HG02884 (cell line): ENCODE data around the gene C11orf21.
"Not testable (repeated sequence)": the region's sequence is repeated elsewhere in the genome, so short reads cannot be mapped to it uniquely, and the experiment has no call there.

Experiments used
- ATAC-seq: cut with Tn5 transposase; IDR thresholded peaks from one replicate; pipeline ENCODE4 v1.9.1; 2021; ENCODE audit warnings: mild to moderate bottlenecking, moderate library complexity; ENCODE audit not compliant: unreplicated experiment

The C11orf21 gene

DNA sequence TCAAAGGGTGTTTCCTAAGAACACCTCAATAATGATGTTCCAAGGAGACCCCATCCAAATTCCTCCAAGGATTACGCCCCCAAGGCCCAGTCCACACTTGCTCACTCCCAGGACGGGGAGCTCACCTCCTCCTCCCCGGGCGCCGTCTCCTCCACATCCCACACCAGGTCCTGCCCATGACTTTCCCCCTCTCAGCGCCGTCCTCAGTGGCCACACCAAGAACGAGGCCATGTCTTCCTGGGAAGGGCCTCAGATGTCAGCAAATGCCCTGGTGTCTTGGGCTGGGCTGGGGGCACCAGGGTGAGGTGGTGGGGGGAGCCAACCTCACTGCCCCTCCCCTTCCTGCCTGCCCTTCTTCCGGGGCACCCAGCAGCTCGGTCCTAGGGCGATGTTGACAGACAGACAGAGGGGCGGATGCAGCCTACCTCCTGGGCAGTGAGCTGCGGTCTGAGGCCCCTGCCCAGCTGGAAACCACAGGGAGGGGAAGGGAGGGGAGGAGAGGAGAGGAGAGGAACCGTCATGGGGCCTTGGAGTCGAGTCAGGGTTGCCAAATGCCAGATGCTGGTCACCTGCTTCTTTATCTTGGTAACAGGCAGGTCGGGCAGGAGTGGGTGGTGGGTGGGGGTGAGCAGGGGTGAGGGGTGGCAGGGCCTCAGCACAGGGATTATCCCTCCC is at the start of gene C11orf21, which contains the start of gene TSPAN32:
C11orf21 (minus strand) TSS at position 288 of the 675 bp plus-strand sequence; CDS start at position 178, 110 bp downstream.
TSPAN32 (plus strand) TSS at position 383 of the 675 bp plus-strand sequence; CDS start at position 520, 137 bp downstream.
- no peak for ATAC-seq

DNA sequence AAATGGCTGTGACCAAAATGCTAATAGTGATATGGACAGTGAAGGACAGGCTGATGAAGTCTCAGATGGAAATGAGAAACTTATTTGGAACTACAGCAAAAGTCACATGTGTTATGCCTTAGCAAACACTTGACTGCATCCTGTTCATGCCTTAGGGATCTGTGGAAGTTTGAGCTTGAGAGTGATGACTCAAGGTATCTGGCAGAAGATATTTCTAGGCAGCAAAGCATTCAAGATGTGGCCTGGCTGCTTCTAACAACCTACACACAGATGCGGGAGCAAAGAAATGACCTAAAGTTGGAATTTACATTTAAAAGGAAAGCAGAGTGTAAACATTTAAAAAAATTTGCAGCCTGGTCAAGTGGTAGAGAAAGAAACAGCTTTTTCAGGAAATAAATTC is 47.3 kb upstream of the C11orf21 start:
- no peak for ATAC-seq

DNA sequence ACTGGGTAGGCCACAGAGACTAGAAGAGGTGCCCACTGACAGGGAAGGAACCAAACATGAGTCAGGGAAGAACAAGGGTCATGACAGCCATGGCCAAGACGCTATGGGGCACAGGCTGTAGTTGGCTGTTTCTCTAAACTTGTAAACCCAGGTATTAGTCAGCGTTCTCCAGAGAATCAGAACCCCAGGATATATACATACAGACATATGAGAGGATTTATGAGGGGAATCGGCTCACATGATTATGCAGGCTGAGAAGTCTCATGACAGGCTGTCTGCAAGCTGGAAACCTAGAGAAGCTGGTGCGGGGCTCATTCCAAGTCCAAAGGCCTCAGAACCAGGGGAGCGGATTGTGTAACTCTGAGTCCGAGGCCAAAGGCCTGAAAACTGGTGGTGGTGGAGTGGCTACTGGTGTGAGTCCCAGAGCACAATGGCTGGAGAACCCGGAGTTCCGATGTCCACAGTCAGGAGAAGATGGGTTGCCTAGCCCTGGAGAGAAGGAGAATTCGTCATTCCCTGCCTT is 45.7 kb upstream of the C11orf21 start:
- no peak for ATAC-seq

DNA sequence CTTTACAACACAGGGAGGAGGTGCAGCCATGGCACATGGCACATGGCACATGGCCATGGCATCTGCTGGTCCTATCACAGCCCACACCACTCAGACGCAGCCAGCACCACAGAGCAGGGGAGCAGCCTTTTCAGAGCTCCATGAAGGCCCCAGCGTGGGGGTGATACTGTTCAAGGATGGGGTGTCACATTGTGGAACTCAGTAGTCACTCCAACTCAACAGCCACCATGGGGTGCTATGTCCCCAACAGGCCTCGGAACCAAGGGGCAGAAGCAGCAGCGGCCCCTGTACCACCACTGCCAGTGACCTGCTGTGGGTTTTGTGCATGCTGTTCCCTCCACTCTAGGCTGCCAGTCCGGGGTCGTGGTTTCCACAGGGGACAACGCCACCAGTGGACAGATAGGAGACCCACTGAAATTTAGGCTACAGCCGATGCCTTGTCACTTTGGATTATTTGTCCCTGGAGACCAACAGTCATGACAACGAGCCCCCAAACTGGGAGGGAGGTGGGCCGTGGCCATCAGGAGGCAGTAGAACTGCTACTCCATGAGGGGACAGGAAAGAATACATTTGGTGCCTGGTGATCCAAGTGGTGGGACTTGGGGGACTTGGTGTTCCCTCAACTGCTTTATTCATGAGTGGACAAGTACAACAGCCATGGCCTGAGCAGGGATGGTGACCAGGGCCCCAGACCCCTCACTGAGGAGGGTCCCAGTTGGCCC is 45.0 kb upstream of the C11orf21 start:
- ATAC-seq = no peak

DNA sequence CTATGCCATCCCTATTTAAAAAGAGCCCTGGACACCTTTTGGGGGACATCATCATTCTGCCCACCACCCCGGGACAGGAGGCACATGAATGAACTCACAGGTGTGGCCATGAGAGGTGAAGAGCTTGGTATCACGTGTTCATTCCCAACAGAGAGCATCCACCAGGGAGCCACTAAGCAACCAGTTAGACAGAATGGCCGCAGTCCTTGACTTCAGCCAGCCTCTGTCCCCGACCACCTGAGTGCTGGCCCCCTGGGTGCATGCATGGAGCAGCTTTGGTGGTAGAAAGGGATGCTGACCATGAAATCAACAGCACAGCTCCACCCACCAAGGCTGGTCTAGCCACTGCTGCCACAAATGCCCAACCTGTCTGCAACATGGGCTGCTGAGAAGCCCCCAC is 44.3 kb upstream of the C11orf21 start:
- ATAC-seq = no peak

DNA sequence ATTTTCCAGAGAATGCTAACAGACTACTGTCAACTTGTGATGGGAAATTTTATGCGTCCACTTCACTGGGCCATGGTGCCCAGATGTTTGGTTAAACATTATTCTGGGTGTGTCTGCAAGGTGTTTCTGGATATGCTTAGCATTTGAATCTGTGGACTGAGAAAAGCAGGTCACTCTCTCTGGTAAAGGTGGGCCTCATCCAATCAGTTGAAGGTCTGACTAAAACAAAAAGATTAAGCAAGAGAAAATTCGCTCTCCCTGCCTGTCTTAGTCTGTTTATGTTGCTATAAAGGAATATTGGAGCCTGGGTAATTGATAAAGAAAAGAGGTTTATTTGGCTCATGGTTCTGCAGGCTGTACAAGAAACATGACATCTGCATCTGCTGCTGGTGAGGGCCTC is 43.3 kb upstream of the C11orf21 start:
- ATAC-seq = no peak

DNA sequence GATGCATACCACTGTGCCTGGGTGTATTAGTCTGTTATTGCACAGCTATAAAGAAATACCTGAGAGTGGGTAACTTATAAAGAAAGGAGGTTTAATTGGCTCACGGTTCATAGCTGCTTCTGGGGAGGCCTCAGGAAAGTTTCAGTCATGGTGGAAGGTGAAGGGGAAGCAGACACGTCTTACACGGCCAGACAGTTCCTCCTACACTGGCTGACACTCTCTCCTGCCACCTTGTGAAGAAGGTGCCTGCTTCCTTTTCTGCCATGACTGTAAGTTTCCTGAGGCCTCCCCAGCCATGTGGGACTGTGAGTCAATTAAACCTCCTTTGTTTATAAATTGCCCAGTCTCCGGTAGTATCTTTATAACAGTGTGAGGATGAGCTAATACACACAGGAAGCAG is 41.8 kb upstream of the C11orf21 start:
- no peak for ATAC-seq

DNA sequence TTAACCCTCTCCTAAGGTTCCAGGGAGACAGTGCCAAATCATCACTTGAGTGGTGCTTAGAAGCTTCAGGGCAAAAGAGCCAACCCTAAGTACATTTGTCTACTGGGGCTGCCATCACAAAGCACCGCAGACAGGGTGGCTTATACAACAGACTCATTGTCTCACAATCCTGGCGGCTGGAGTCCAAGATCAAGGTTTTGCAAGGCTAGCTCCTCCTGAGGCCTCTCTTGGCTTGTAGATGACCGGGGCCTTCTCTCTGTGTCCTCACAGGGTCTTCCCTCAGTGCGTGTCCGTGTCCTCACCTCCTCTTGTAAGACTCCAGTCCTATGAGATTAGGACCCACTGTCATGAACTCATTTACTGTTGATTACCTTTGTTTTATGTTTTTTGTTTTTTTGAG is 41.3 kb upstream of the C11orf21 start:
- ATAC-seq = no peak

DNA sequence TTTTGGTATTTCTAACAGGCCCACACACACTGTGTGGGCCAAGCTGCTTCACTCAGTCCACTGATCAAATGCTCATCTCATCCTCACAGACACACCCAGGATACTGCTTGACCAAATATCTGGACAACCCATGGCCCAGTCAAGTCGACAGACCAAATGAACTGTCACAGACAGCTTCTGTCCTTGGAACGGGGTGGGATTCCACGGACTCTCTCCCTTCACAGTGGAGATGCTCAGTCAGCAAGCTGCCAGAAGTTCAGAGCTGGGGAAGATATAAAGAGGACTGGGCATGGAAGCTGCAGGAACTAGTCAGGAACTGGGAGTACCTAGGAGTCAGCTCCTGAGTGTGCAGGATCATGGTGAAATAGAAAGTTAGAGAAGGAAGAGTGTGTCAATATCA is 40.8 kb upstream of the C11orf21 start:
- no peak for ATAC-seq

DNA sequence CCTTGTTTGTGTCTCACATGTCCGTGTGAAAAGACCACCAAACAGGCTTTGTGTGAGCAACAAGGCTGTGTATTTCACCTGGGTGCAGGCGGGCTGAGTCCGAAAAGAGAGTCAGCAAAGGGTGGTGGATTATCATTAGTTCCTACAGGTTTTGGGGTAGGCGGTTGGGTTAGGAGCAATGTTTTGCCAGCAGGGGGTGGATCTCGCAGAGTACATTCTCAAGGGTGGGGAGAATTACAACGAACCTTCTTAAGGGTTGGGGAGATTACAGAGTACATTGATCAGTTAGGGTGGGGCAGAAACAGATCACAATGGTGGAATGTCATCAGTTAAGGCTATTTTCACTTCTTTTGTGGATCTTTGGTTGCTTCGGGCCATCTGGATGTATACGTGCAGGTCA is 37.0 kb upstream of the C11orf21 start:
- ATAC-seq = not testable (repeated sequence)

DNA sequence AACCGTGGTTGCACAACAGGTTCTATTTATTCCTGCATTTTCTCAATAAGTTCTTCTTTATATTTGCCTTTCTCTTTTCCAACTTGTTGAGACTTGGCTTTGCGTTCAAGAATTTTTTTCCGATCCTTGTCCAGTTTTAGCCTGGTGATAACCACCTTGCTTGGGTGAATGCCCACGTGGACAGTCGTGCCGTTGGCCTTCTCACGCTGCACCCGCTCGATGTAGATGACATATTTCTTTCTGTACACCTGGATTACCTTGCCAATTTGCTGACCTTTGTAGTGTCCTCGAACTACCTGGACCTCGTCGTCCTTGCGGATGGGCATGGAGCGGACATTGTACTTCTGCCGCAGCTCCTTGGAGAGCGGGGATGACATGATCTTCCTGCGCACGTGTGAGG is 33.6 kb upstream of the C11orf21 start:
- ATAC-seq = not testable (repeated sequence)

DNA sequence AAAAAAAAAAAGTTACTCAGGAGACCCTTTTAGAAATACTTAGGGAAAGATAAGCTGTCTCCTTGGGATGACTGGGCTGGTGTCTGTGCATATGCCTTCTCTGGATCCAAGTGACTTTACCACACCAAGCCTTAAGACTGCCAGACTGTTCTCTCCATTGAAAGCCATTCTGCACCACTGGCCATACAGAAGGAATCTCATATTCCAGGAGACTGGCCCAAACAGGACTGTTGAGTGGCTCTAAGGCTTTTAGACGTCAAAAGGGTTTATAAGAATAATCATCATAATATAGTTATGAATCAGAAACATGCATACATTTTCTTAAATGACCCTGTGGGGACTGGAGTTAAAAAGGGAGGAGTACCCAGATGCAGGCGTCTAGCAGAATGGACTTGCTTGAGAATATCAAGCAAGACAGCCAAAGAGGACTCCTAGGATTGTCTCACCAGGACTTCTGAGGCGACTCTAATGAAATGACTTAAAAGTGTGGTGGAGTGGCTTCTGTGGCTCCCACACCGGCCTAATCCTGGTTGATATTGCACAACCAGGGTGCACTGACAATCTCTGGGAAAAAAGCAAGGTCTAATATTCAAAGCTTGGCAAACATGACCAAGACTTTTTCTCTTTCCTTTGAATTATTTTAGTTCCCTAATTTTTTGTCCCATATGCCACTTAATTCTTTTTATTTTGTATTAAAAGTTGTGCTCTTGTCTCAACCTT is 31.9 kb upstream of the C11orf21 start:
- not testable (repeated sequence) for ATAC-seq

DNA sequence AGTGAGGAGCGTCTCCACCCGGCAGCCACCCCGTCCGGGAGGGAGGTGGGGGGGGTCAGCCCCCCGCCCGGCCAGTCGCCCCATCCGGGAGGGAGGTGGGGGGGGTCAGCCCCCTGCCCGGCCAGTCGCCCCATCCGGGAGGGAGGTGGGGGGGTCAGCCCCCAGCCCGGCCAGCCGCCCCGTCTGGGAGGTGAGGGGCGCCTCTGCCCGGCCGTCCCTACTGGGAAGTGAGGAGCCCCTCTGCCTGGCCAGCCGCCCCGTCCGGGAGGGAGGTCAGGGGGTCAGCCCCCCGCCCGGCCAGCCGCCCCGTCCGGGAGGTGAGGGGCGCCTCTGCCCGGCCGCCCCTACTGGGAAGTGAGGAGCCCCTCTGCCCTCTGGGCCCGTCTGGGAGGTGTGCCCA is 30.9 kb upstream of the C11orf21 start:
- ATAC-seq = not testable (repeated sequence)

DNA sequence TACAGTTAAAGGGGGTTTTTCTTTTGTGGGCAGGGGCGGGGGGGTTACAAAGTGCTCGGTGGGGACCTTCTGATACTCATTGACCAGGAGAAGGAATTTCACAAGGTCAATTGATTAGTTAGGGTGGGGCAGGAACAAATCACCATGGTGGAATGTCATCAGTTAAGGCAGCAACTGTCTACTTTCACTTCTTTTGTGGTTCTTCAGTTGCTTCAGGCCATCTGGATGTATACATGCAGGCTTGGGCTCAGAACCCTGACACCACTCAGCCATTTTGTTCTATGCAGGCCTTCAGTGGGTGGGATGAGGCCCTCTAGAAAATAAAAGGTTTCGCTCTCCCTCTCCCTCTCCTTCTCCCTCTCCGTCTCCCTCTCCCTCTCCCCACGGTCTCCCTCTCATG is 29.7 kb upstream of the C11orf21 start:
- ATAC-seq = no peak

DNA sequence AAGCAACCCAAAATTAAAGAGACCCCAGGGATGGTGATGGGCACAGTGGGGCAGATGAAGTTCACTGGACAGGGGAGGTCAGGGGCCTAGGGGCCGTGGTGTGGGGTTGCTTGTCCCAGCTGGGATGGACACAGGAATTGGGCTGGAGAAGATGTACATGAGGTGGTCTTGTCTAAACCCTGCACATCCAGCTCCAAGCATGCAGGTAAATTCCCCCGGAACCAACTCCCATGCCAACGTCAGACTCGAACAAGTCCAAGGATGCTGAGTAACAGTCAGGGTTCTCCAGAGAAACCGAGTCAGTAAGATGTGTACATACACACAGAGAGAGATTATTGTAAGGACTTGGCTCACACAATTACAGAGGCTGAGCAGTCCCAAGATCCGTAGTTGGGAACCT is 29.0 kb upstream of the C11orf21 start:
- ATAC-seq = no peak

DNA sequence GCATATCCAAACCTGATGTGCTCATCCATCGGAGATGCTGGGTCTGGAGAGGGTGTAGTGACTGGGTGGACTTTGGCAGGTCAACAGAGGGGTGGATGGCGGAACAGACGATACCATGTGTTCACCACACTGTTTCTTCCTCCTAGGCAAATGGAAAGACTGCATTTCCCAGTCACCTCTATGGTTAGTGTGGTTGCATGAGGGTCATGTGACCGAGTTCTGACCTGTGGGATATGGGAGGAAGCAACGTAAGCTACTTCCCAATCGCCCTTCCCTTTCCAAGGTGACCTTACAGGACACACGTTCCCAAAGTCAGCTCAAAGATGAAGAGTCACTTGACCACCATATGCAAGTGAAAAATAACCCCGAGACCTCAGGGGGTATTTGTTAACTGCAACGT is 27.8 kb upstream of the C11orf21 start:
- no peak for ATAC-seq

DNA sequence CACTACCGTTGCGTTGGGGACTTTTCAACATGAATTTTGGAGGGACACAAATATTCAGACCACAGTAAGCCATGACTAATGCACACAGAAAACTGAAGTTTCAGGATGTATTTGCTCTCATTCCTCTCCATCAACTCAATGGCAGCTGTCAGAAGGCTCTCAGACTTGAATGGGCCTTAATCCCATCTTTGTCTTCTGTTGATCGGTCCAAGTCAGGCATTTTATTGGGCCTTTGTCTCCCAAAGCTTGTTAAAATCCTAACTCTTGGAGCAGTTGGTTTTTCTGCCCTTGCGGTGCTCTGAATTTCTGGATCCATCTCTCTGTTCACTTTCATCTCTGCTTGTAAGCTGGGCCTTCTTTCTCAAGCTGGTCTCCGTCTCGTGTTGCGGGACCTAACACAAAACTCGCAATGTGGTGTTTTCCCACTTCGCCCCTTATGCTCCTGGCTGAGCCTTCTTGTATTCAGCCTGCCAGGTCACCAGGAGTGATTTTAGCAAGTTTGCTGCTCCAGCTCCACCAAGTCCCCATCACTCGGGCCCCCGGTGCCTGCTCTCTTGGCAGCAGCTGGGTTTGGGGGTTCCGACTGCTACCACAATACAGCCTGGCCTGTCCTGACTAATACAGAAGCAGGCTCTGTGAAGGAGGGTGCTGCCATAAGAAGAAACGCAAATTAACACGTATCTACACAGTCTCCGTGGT is 27.1 kb upstream of the C11orf21 start:
- no peak for ATAC-seq

DNA sequence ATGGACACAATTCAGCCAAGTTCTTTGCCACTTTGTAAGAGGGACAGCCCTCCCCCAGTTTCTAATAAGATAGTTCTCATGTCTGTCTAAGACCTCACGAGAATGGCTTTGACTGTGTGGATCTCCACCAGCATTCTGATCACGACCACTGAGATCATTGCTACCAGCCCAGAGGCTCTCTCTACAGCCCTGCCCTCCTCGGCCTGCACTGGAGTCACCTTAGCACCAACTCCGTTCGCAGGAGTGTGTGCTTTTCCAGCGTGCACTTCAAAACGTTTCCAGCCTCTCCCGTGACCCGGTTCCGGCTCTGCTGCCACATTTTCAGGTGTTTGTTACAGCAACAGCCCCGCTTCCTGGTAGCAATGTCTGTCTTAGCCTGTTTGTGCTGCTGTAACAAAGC is 26.3 kb upstream of the C11orf21 start:
- ATAC-seq = no peak

DNA sequence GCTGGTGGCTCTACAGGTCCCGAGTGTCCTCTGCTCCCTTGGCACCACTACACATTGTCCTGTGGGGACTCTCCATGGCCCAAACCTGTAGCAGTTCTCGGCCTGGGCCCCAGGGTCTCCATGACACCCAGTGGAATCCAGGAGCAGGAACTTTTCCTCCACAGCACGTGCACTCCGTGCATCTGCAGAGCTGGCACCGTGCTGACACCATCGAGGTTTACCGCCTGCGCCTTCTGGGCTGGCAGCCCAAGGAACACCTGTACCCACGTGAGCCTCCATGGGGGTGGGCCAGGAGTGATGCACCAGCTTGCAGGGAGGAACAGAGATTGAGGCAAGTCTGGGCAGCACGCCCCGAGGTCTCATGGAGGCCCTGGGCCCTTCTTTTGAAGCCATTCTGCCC is 25.3 kb upstream of the C11orf21 start:
- no peak for ATAC-seq

DNA sequence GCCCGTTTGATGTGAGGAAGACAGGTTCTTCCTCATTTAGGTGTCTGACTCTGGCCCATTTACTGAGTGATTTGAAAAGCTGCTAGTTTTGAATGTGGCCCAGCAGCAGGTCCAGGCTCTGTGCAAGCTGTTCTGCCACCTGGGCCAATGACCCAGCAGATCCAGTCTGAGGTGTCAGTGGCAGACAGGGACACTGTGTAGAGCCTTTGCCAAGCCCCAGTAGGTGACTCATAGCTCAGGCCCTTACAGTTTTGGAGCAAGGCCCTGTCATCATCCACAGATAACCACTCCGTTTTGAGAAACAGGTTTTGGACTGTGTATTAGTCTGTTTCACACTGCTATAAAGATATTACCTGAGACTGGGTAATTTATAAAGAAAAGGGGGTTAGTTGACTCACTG is 24.0 kb upstream of the C11orf21 start:
- no peak for ATAC-seq

DNA sequence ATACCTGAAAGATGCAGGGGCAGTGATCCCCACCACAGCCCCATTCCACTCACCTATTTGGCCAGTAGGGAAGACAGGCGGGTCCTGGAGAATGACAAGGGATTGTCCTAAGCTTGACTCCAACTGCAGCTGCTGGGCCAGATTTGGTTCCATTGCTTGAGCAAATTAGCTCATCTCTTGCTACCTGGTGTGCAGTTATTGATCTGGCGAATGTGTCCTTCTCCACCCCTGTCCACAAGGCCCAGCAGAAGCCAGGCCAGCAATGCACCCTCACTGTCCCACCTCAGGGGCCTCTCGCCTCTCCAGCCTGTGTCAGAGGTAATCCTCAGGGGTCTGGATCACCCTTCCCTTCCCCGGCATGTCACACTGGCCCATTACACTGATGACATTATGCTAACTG is 23.4 kb upstream of the C11orf21 start:
- no peak for ATAC-seq
